Prostate gland (tissue), 2 donors: ENCODE measurements around the gene PDE7B. TPM values are rescaled to one million over a fixed set of nuclear protein-coding genes. Genes with fewer than 3 reads are reported as not detected.

Experiments used
- DNase-seq: peaks from one replicate; pipeline ENCODE4 v3.0.0-alpha.2; 2019; ENCODE audit warnings: low spot score
- H3K27ac ChIP-seq, 2 donors: fragments of 200-600 bp; sonication (generic); 2 replicates each; pipeline ENCODE4 v1.5.1; 2017 to 2019
- H3K27me3 ChIP-seq: fragments of 200-600 bp; sonication (generic); replicated peaks from 2 replicates; pipeline ENCODE4 v1.5.1; 2019; ENCODE audit not compliant: insufficient read depth
- H3K36me3 ChIP-seq, 2 donors: fragments of 200-600 bp; sonication (generic); 1 replicate in 1 of 2; 2 replicates in 1 of 2; pipeline versions ENCODE4 v1.5.1 to v1.8.1; 2017 to 2019
- H3K4me1 ChIP-seq: fragments of 200-600 bp; sonication (generic); replicated peaks from 2 replicates; pipeline ENCODE4 v1.5.1; 2019
- H3K4me3 ChIP-seq, 2 donors: fragments of 200-600 bp; sonication (generic); 2 replicates each; pipeline ENCODE4 v1.5.1; 2017 to 2019
- H3K9me3 ChIP-seq: fragments of 200-600 bp; sonication (generic); 2 replicates; pipeline ENCODE4 v1.5.1; 2017
- CTCF ChIP-seq, 4 experiments: fragments of 200-600 bp in 2 of 4; fragments of 450-650 bp in 2 of 4; sonication (generic) in 2 of 4; IDR thresholded peaks; 1 replicate in 3 of 4; 2 replicates in 1 of 4; pipeline ENCODE4 v1.5.1; 2016 to 2019; ENCODE audit warnings: antibody characterized with exemption in 4 of 4, mild to moderate bottlenecking in 2 of 4, moderate library complexity in 2 of 4
- POLR2A ChIP-seq: fragments of 450-650 bp; IDR thresholded peaks from one replicate; pipeline ENCODE4 v1.6.1; 2016; ENCODE audit warnings: antibody characterized with exemption, mild to moderate bottlenecking
- POLR2AphosphoS5 ChIP-seq: sonication (generic); formaldehyde crosslinking; IDR thresholded peaks from one replicate; pipeline ENCODE4 v1.6.1; 2017; ENCODE audit warnings: antibody characterized with exemption
- WGBS: methylation state at CpG from one replicate; pipeline ENCODE4 v1.1.5; 2018; 5-methylcytosine and 5-hydroxymethylcytosine counted together
- intact Hi-C: fragments of 100-400 bp; cut with DNase I; formaldehyde crosslinking; loops from one replicate; pipeline ENCODE4 v1.14.2; 2022
- total RNA-seq, 2 donors: library from RNA; depleted of rRNA; stranded (reverse); fragments of >200 nt; gene quantifications; one replicate each; pipeline ENCODE4 v1.1.0, GENCODE V29; 2016

PDE7B gene
- total RNA-seq, 2 donors from 2014 or later: 4.7 to 6.3 TPM

GRCh38 chr6:136059308-136059707 lies 207.8 kb downstream of the PDE7B start:
- Histone ChIP-seq H3K9me3 (no peaks in the 10 kb centered on the region), H3K36me3 (no peaks in the 10 kb centered on the region), H3K4me1 (no peaks in the 10 kb centered on the region), H3K27me3 (no peaks in the 10 kb centered on the region), H3K27ac (no peak overlapping the region), H3K4me3 (no peak overlapping the region)
- intact Hi-C loops: no loop called here
- TF ChIP-seq POLR2AphosphoS5: no peak
- no peak for TF ChIP-seq CTCF (IDR thresholded peaks at IDR 0.05)
- TF ChIP-seq POLR2A: no peak
- WGBS: 5% methylated on average over 6 of the region's 6 CpGs
- no peak for DNase-seq

- no peaks in the 10 kb centered on the region for H3K9me3 ChIP-seq
- TF ChIP-seq POLR2A (no peak), CTCF (IDR thresholded peaks at IDR 0.05) (no peak), POLR2AphosphoS5 (no peak)
- H3K27ac ChIP-seq: no peak overlapping the region
- no peak overlapping the region for H3K4me3 ChIP-seq
- DNase-seq: no peak
- intact Hi-C loops: no loop called here
- H3K4me1 ChIP-seq: no peaks in the 10 kb centered on the region
- no peaks in the 10 kb centered on the region for H3K27me3 ChIP-seq
- no peaks in the 10 kb centered on the region for H3K36me3 ChIP-seq
These were observed 208.6 kb downstream of the PDE7B start for GRCh38 chr6:136060052-136060451.

DNA sequence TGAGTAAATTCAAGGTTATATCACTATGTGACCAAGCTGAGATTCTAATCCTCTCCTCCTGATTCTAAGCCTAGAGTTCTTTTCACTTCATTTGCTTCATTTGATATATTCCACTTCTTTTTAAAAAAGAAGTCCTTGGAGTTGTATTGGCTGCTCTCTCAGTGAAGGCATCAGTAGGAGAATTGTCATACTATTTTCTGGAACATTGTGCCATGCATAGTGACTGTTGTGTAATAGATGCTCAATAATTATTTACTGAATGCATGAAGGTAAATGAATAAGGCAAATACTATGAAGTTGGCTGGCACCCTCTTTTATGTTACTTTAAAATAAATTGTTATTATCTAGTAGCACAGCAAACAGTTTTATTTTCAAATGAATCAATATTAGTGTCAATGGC lies 209.3 kb downstream of the PDE7B start:
- no peak for DNase-seq
- Histone ChIP-seq H3K36me3 (no peaks in the 10 kb centered on the region), H3K27me3 (no peaks in the 10 kb centered on the region), H3K9me3 (no peaks in the 10 kb centered on the region), H3K4me1 (no peaks in the 10 kb centered on the region), H3K4me3 (no peak overlapping the region), H3K27ac (no peak overlapping the region)
- TF ChIP-seq POLR2A (no peak), CTCF (IDR thresholded peaks at IDR 0.05) (no peak), POLR2AphosphoS5 (no peak)
- intact Hi-C loops: no loop called here

GRCh38 chr6:136061701-136062100 lies 210.2 kb downstream of the PDE7B start:
- H3K27me3 ChIP-seq: no peaks in the 10 kb centered on the region
- no peak for DNase-seq
- WGBS: 96% methylated on average over 5 of the region's 5 CpGs
- TF ChIP-seq POLR2A (no peak), CTCF (IDR thresholded peaks at IDR 0.05) (no peak), POLR2AphosphoS5 (no peak)
- no peak overlapping the region for H3K4me3 ChIP-seq
- no peak overlapping the region for H3K27ac ChIP-seq
- intact Hi-C loops: no loop called here
- no peaks in the 10 kb centered on the region for H3K4me1 ChIP-seq
- H3K9me3 ChIP-seq: no peaks in the 10 kb centered on the region
- no peaks in the 10 kb centered on the region for H3K36me3 ChIP-seq

DNA sequence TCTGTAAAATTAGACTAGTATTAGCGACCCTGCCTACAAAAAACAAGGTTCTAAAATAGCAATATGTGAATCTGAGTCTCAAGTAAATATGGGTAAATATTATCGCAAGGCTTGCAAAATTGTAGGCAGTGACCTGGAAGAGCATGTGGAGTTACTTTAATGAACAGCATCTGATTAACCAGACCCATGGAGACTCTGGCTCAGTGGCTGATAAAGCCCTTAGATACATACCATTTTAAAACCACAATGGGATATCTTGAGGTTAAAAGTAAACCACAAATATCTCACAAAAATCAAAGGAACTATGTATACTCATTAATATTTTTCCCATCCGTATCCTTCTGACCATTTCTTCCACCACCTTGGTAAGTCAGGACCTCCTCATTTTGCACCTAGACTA lies 211.6 kb downstream of the PDE7B start:
- H3K36me3 ChIP-seq: no peaks in the 10 kb centered on the region
- H3K9me3 ChIP-seq: no peaks in the 10 kb centered on the region
- 93% methylated on average over 3 of the region's 3 CpGs for WGBS
- H3K4me3 ChIP-seq: no peak overlapping the region
- H3K27me3 ChIP-seq: no peaks in the 10 kb centered on the region
- no peaks in the 10 kb centered on the region for H3K4me1 ChIP-seq
- TF ChIP-seq POLR2AphosphoS5 (no peak), CTCF (IDR thresholded peaks at IDR 0.05) (no peak), POLR2A (no peak)
- H3K27ac ChIP-seq: no peak overlapping the region
- intact Hi-C loops: no loop called here
- DNase-seq: no peak
